HCT116 (cell line): ENCODE measurements around the gene RUNX1. TPM values are rescaled to one million over a fixed set of nuclear protein-coding genes. Genes with fewer than 3 reads are reported as not detected.

Experiments used
- ATAC-seq: fragments of 200-7000 bp; cut with Tn5 transposase; 2 replicates; pipeline ENCODE4 v1.9.1; 2020; ENCODE audit warnings: mild to moderate bottlenecking, moderate library complexity
- BruUV-seq: library from RNA; stranded (reverse); fragments of 400-500 nt; replicated peaks from 2 replicates; lab custom pipeline; 2021; lab: Mats Ljungman, UMichigan
- CTCF ChIA-PET: fragments of 300-600 bp; sonication (Branson Sonifier 250); formaldehyde crosslinking; loops from one replicate; lab custom pipeline; 2021; ENCODE audit warnings: antibody characterized with exemption; lab: Charles Lee
- POLR2A ChIA-PET: fragments of 300-600, 350-600 bp; sonication (Branson Sonifier 250); formaldehyde crosslinking; loops from one replicate; lab custom pipeline; 2021; ENCODE audit warnings: antibody characterized with exemption; lab: Charles Lee
- RAD21 ChIA-PET, 2 experiments: fragments of 300-600 bp; sonication (Branson Sonifier 250); formaldehyde crosslinking; loops; one replicate each; lab custom pipeline; 2023; ENCODE audit warnings: low total read pairs in 2 of 2; ENCODE audit not compliant: uncharacterized antibody in 2 of 2, unreplicated experiment in 2 of 2, low non-redundant PET in 1 of 2; lab: Charles Lee
- DNase-seq: peaks from one replicate; pipeline ENCODE4 v3.0.0-alpha.2; 2010; ENCODE audit warnings: low read depth, low spot score
- H2AFZ ChIP-seq: fragments of 200-600 bp; shearing (Covaris generic), sonication (generic); 2 replicates; pipeline ENCODE4 v1.6.1; 2017; ENCODE audit warnings: low read depth, mixed run types, mixed read lengths, antibody characterized with exemption, low read length; ENCODE audit not compliant: poor library complexity, severe bottlenecking
- H3K27ac ChIP-seq: 2 replicates; pipeline ENCODE4 v1.5.1; 2012; ENCODE audit warnings: low read depth, low read length
- H3K27me3 ChIP-seq: fragments of 200-600 bp; sonication (generic); 2 replicates; pipeline ENCODE4 v1.6.1; 2016; ENCODE audit warnings: mixed run types, low read length, mixed read lengths; ENCODE audit not compliant: insufficient read depth
- H3K36me3 ChIP-seq, 2 experiments: fragments of 200-500 bp in 1 of 2; fragments of 200-600 bp in 1 of 2; sonication (Bioruptor generic) in 1 of 2; sonication (generic) in 1 of 2; 2 replicates each; pipeline versions ENCODE4 v1.5.1 to v1.6.1; 2014 to 2016; ENCODE audit warnings: low read length in 2 of 2, inconsistent platforms in 1 of 2, mixed read lengths in 1 of 2, mixed run types in 1 of 2; ENCODE audit not compliant: insufficient read depth in 2 of 2, control insufficient read depth in 1 of 2
- H3K4me1 ChIP-seq, 2 experiments: fragments of 200-600 bp in 1 of 2; sonication (generic) in 1 of 2; 2 replicates each; pipeline versions ENCODE4 v1.5.1 to v1.6.1; 2012 to 2017; ENCODE audit warnings: low read length in 2 of 2, inconsistent platforms in 1 of 2, mild to moderate bottlenecking in 1 of 2, mixed read lengths in 1 of 2, mixed run types in 1 of 2, moderate library complexity in 1 of 2; ENCODE audit not compliant: insufficient read depth in 2 of 2, control insufficient read depth in 1 of 2
- H3K4me2 ChIP-seq: fragments of 200-600 bp; sonication (generic); 2 replicates; pipeline ENCODE4 v1.6.1; 2017; ENCODE audit warnings: mixed run types, low read length, mixed read lengths
- H3K4me3 ChIP-seq, 2 experiments: fragments of 200-600 bp in 1 of 2; sonication (generic) in 1 of 2; replicated peaks in 1 of 2; 2 replicates each; pipeline ENCODE4 v1.5.1; 2011 to 2016; ENCODE audit warnings: low read length in 2 of 2, control low read depth in 1 of 2, low read depth in 1 of 2, mild to moderate bottlenecking in 1 of 2, mixed read lengths in 1 of 2, mixed run types in 1 of 2
- H3K79me2 ChIP-seq: fragments of 200-600 bp; sonication (generic); 2 replicates; pipeline ENCODE4 v1.6.1; 2017; ENCODE audit warnings: mild to moderate bottlenecking, mixed run types, low read length, moderate library complexity, mixed read lengths; ENCODE audit not compliant: insufficient read depth
- H3K9ac ChIP-seq: fragments of 200-600 bp; sonication (generic); 2 replicates; pipeline ENCODE4 v1.6.1; 2016; ENCODE audit warnings: low read length, mixed read lengths
- H3K9me2 ChIP-seq: fragments of 200-600 bp; sonication (generic), shearing (Covaris generic); 2 replicates; pipeline ENCODE4 v1.6.1; 2017; ENCODE audit warnings: mixed run types, mild to moderate bottlenecking, moderate library complexity; ENCODE audit not compliant: insufficient read depth
- H3K9me3 ChIP-seq, 2 experiments: fragments of 200-500 bp in 1 of 2; fragments of 200-600 bp in 1 of 2; sonication (Bioruptor generic) in 1 of 2; sonication (generic) in 1 of 2; 2 replicates each; pipeline ENCODE4 v1.6.1; 2014 to 2017; ENCODE audit warnings: low read length in 2 of 2, mixed read lengths in 2 of 2, inconsistent platforms in 1 of 2, low read depth in 1 of 2, mild to moderate bottlenecking in 1 of 2, mixed run types in 1 of 2, moderate library complexity in 1 of 2; ENCODE audit not compliant: control insufficient read depth in 1 of 2, insufficient read depth in 1 of 2
- H4K20me1 ChIP-seq: fragments of 200-600 bp; sonication (generic), shearing (Covaris generic); 2 replicates; pipeline ENCODE4 v1.6.1; 2017; ENCODE audit warnings: mixed run types, mild to moderate bottlenecking, moderate library complexity; ENCODE audit not compliant: insufficient read depth
- ATF3 ChIP-seq: IDR thresholded peaks from 2 replicates; pipeline ENCODE4 v1.6.1; 2012
- CBX3 ChIP-seq: IDR thresholded peaks from 2 replicates; pipeline ENCODE4 v1.6.1; 2012; ENCODE audit warnings: low read depth
- CTCF ChIP-seq, 3 experiments: fragments of 200-600 bp in 1 of 3; sonication (generic) in 1 of 3; IDR thresholded peaks in 2 of 3; conservative IDR thresholded peaks in 1 of 3; 2 replicates each; pipeline ENCODE4 v1.5.1; 2012 to 2017; ENCODE audit warnings: low read depth in 2 of 3, low read length in 2 of 3, antibody characterized with exemption in 1 of 3, borderline replicate concordance in 1 of 3, control low read depth in 1 of 3, mild to moderate bottlenecking in 1 of 3, mixed read lengths in 1 of 3, mixed run types in 1 of 3, moderate library complexity in 1 of 3; ENCODE audit not compliant: insufficient read depth in 1 of 3
- EZH2 ChIP-seq: fragments of 200-600 bp; sonication (generic); IDR thresholded peaks from 2 replicates; pipeline ENCODE4 v1.6.1; 2017; ENCODE audit warnings: antibody characterized with exemption, mixed run types
- EZH2phosphoT487 ChIP-seq: fragments of 200-600 bp; IDR thresholded peaks from 2 replicates; pipeline ENCODE4 v1.6.1; 2018; ENCODE audit warnings: antibody characterized with exemption, borderline replicate concordance
- FOSL1 ChIP-seq: IDR thresholded peaks from 2 replicates; pipeline ENCODE4 v1.6.1; 2012; ENCODE audit warnings: low read depth
- JUND ChIP-seq: IDR thresholded peaks from 2 replicates; pipeline ENCODE4 v1.6.1; 2012
- POLR2A ChIP-seq: IDR thresholded peaks from 2 replicates; pipeline ENCODE4 v1.7.0; 2011; ENCODE audit warnings: borderline replicate concordance; ENCODE audit not compliant: insufficient read depth, insufficient read length; ENCODE audit errors: extremely low read depth
- POLR2AphosphoS5 ChIP-seq: IDR thresholded peaks from 2 replicates; pipeline ENCODE4 v1.6.1; 2011; ENCODE audit warnings: mild to moderate bottlenecking, low read depth, low read length, moderate library complexity
- RAD21 ChIP-seq: IDR thresholded peaks from 2 replicates; pipeline ENCODE4 v1.6.1; 2012; ENCODE audit warnings: low read depth, mild to moderate bottlenecking
- REST ChIP-seq: IDR thresholded peaks from 2 replicates; pipeline ENCODE4 v1.6.1; 2012; ENCODE audit warnings: low read depth
- SIN3A ChIP-seq: IDR thresholded peaks from 2 replicates; pipeline ENCODE4 v1.6.1; 2012; ENCODE audit warnings: low read depth
- SRF ChIP-seq: IDR thresholded peaks from 2 replicates; pipeline ENCODE4 v1.6.1; 2012; ENCODE audit warnings: low read depth
- ZBTB33 ChIP-seq: IDR thresholded peaks from 2 replicates; pipeline ENCODE4 v1.6.1; 2011; ENCODE audit warnings: mild to moderate bottlenecking, low read length, moderate library complexity; ENCODE audit not compliant: insufficient replicate concordance; ENCODE audit errors: extremely low read depth
- ZFX ChIP-seq: fragments of 450-650 bp; IDR thresholded peaks from 2 replicates; pipeline ENCODE4 v1.6.1; 2017
- intact Hi-C: fragments of 100-400 bp; cut with micrococcal nuclease; formaldehyde crosslinking; loops from 2 replicates; pipeline ENCODE4 v1.10.0; 2022
- total RNA-seq: library from RNA; stranded (reverse); gene quantifications from one replicate; pipeline ENCODE4 v1.2.1, GENCODE V29; 2021; ENCODE audit not compliant: unreplicated experiment

The RUNX1 gene
- total RNA-seq, 1 experiment from 2014 or later = 33.5 TPM

GRCh38 chr21:34941162-34941561, 107.9 kb downstream of the RUNX1 start:
- Histone ChIP-seq H3K36me3 (no peaks in the 10 kb centered on the region), H3K9me3 (no peaks in the 10 kb centered on the region), H4K20me1 (no peaks in the 10 kb centered on the region), H3K27me3 (no peaks in the 10 kb centered on the region; the same call in 1 of the 2 replicates), H3K4me2 (no peak overlapping the region), H3K79me2 (no peaks in the 10 kb centered on the region), H3K9me2 (no peaks in the 10 kb centered on the region), H2AFZ (no peak overlapping the region), H3K4me3 (no peak overlapping the region), H3K9ac (no peak overlapping the region), H3K4me1 (peaks cover 0 to 5% of the 10 kb centered on the region in 2 experiments; a peak in 1 of 4 replicates), H3K27ac (no peak overlapping the region)
- no TSS peak for BruUV-seq
- RAD21 ChIA-PET = no interaction called here
- ATAC-seq = no peak
- POLR2A ChIA-PET = no interaction called here
- CTCF ChIA-PET = no interaction called here
- TF ChIP-seq POLR2AphosphoS5 = no peak
- TF ChIP-seq SIN3A = no peak
- TF ChIP-seq REST = no peak
- no peak for TF ChIP-seq ZFX
- TF ChIP-seq RAD21 = no peak
- no peak for TF ChIP-seq CTCF (IDR thresholded peaks at IDR 0.05 in 2 of 3, conservative IDR thresholded peaks at IDR 0.05 in 1 of 3; ENCODE audit: borderline replicate concordance in 1 of 3, insufficient read depth in 1 of 3, low read depth in 2 of 3, low read length in 2 of 3)
- TF ChIP-seq SRF = no peak
- no peak for TF ChIP-seq POLR2A
- TF ChIP-seq ZBTB33 = no peak
- no peak for TF ChIP-seq EZH2phosphoT487
- TF ChIP-seq CBX3 = no peak
- TF ChIP-seq EZH2 = no peak
- TF ChIP-seq ATF3 = no peak
- no peak for TF ChIP-seq FOSL1
- no peak for TF ChIP-seq JUND
- intact Hi-C loops = no loop called here
- DNase-seq = no peak
